ENCODE data around the gene CD70.
"Not testable (repeated sequence)": the region's sequence is repeated elsewhere in the genome, so short reads cannot be mapped to it uniquely, and the experiment has no call there.

Gene CD70

GRCh38 chr19:6568816-6569215 lies 22.1 kb downstream of the CD70 start:
- no peak overlapping the region for H3K4me3 ChIP-seq (ENCODE audit: low read depth, low read length)
- no peaks in the 10 kb centered on the region for H3K79me2 ChIP-seq (ENCODE audit: control insufficient read depth, insufficient read depth, low read length, unreplicated experiment)
- no peak overlapping the region for H2AFZ ChIP-seq (ENCODE audit: low read length, unreplicated experiment)
- H3K36me3 ChIP-seq (ENCODE audit: insufficient read depth, low read length), result no peaks in the 10 kb centered on the region
- H3K4me1 ChIP-seq (ENCODE audit: control insufficient read depth, insufficient read depth, low read length, unreplicated experiment), result no peaks in the 10 kb centered on the region
- peaks cover 40% of the 10 kb centered on the region; the same call in 1 of the 2 replicates for H3K27me3 ChIP-seq (ENCODE audit: insufficient read depth, low read length)
- H3K27ac ChIP-seq (ENCODE audit: low read depth, low read length), result no peak overlapping the region

- peaks cover 35% of the 10 kb centered on the region; the same call in 1 of the 2 replicates for H3K27me3 ChIP-seq (ENCODE audit: insufficient read depth, low read length)
- H3K79me2 ChIP-seq (ENCODE audit: control insufficient read depth, insufficient read depth, low read length, unreplicated experiment), result no peaks in the 10 kb centered on the region
- no peak overlapping the region for H3K4me3 ChIP-seq (ENCODE audit: low read depth, low read length)
- no peaks in the 10 kb centered on the region for H3K4me1 ChIP-seq (ENCODE audit: control insufficient read depth, insufficient read depth, low read length, unreplicated experiment)
- H2AFZ ChIP-seq (ENCODE audit: low read length, unreplicated experiment), result no peak overlapping the region
- H3K27ac ChIP-seq (ENCODE audit: low read depth, low read length), result no peak overlapping the region
- H3K36me3 ChIP-seq (ENCODE audit: insufficient read depth, low read length), result no peaks in the 10 kb centered on the region
Measured at GRCh38 chr19:6568010-6568526, 22.9 kb downstream of the CD70 start.

- H3K27me3 ChIP-seq (ENCODE audit: insufficient read depth, low read length), result peaks cover 26% of the 10 kb centered on the region; the same call in 1 of the 2 replicates
- not testable (repeated sequence) for H3K79me2 ChIP-seq (ENCODE audit: control insufficient read depth, insufficient read depth, low read length, unreplicated experiment); H3K27ac ChIP-seq (ENCODE audit: low read depth, low read length); H3K4me3 ChIP-seq (ENCODE audit: low read depth, low read length); H3K4me1 ChIP-seq (ENCODE audit: control insufficient read depth, insufficient read depth, low read length, unreplicated experiment); H2AFZ ChIP-seq (ENCODE audit: low read length, unreplicated experiment); H3K36me3 ChIP-seq (ENCODE audit: insufficient read depth, low read length)
Measured at GRCh38 chr19:6566727-6567126, 24.2 kb downstream of the CD70 start.

GRCh38 chr19:6564393-6564792 lies 26.6 kb downstream of the CD70 start:
- Histone ChIP-seq H3K4me1 (ENCODE audit: control insufficient read depth, insufficient read depth, low read length, unreplicated experiment) (no peaks in the 10 kb centered on the region), H3K4me3 (ENCODE audit: low read depth, low read length) (no peak overlapping the region), H2AFZ (ENCODE audit: low read length, unreplicated experiment) (no peak overlapping the region), H3K27me3 (ENCODE audit: insufficient read depth, low read length) (peaks cover 16% of the 10 kb centered on the region; the same call in 1 of the 2 replicates), H3K36me3 (ENCODE audit: insufficient read depth, low read length) (no peaks in the 10 kb centered on the region), H3K27ac (ENCODE audit: low read depth, low read length) (no peak overlapping the region), H3K79me2 (ENCODE audit: control insufficient read depth, insufficient read depth, low read length, unreplicated experiment) (no peaks in the 10 kb centered on the region)

- not testable (repeated sequence) for H3K27me3 ChIP-seq (ENCODE audit: insufficient read depth, low read length); H3K36me3 ChIP-seq (ENCODE audit: insufficient read depth, low read length); H3K4me3 ChIP-seq (ENCODE audit: low read depth, low read length); H3K27ac ChIP-seq (ENCODE audit: low read depth, low read length); H3K79me2 ChIP-seq (ENCODE audit: control insufficient read depth, insufficient read depth, low read length, unreplicated experiment); H3K4me1 ChIP-seq (ENCODE audit: control insufficient read depth, insufficient read depth, low read length, unreplicated experiment); H2AFZ ChIP-seq (ENCODE audit: low read length, unreplicated experiment)
Measured at GRCh38 chr19:6562437-6562836, 28.5 kb downstream of the CD70 start.

- H3K79me2 ChIP-seq (ENCODE audit: control insufficient read depth, insufficient read depth, low read length, unreplicated experiment), result no peaks in the 10 kb centered on the region
- no peak overlapping the region; the same call in 1 of the 2 replicates for H3K4me3 ChIP-seq (ENCODE audit: low read depth, low read length)
- H3K4me1 ChIP-seq (ENCODE audit: control insufficient read depth, insufficient read depth, low read length, unreplicated experiment), result peaks cover 4% of the 10 kb centered on the region
- no peak overlapping the region for H3K27ac ChIP-seq (ENCODE audit: low read depth, low read length)
- H2AFZ ChIP-seq (ENCODE audit: low read length, unreplicated experiment), result no peak overlapping the region
- no peaks in the 10 kb centered on the region for H3K27me3 ChIP-seq (ENCODE audit: insufficient read depth, low read length)
- no peaks in the 10 kb centered on the region for H3K36me3 ChIP-seq (ENCODE audit: insufficient read depth, low read length)
Measured at GRCh38 chr19:6556480-6557195, 34.3 kb downstream of the CD70 start.

GRCh38 chr19:6556043-6556449 lies 34.9 kb downstream of the CD70 start:
- peaks cover 4% of the 10 kb centered on the region for H3K4me1 ChIP-seq (ENCODE audit: control insufficient read depth, insufficient read depth, low read length, unreplicated experiment)
- no peaks in the 10 kb centered on the region for H3K79me2 ChIP-seq (ENCODE audit: control insufficient read depth, insufficient read depth, low read length, unreplicated experiment)
- H3K27me3 ChIP-seq (ENCODE audit: insufficient read depth, low read length), result no peaks in the 10 kb centered on the region
- no peak overlapping the region; the same call in 1 of the 2 replicates for H3K4me3 ChIP-seq (ENCODE audit: low read depth, low read length)
- H3K27ac ChIP-seq (ENCODE audit: low read depth, low read length), result no peak overlapping the region
- no peaks in the 10 kb centered on the region for H3K36me3 ChIP-seq (ENCODE audit: insufficient read depth, low read length)
- H2AFZ ChIP-seq (ENCODE audit: low read length, unreplicated experiment), result no peak overlapping the region

- Histone ChIP-seq H3K27me3 (ENCODE audit: insufficient read depth, low read length) (no peaks in the 10 kb centered on the region), H3K79me2 (ENCODE audit: control insufficient read depth, insufficient read depth, low read length, unreplicated experiment) (no peaks in the 10 kb centered on the region), H3K36me3 (ENCODE audit: insufficient read depth, low read length) (no peaks in the 10 kb centered on the region), H3K4me1 (ENCODE audit: control insufficient read depth, insufficient read depth, low read length, unreplicated experiment) (peaks cover 4% of the 10 kb centered on the region), H2AFZ (ENCODE audit: low read length, unreplicated experiment) (no peak overlapping the region), H3K4me3 (ENCODE audit: low read depth, low read length) (no peak overlapping the region), H3K27ac (ENCODE audit: low read depth, low read length) (no peak overlapping the region)
Measured at GRCh38 chr19:6551607-6552450, 39.1 kb downstream of the CD70 start.

- H2AFZ ChIP-seq (ENCODE audit: low read length, unreplicated experiment), result no peak overlapping the region
- no peaks in the 10 kb centered on the region for H3K79me2 ChIP-seq (ENCODE audit: control insufficient read depth, insufficient read depth, low read length, unreplicated experiment)
- H3K4me1 ChIP-seq (ENCODE audit: control insufficient read depth, insufficient read depth, low read length, unreplicated experiment), result peaks cover under 1% of the 10 kb centered on the region
- no peak overlapping the region for H3K27ac ChIP-seq (ENCODE audit: low read depth, low read length)
- H3K4me3 ChIP-seq (ENCODE audit: low read depth, low read length), result no peak overlapping the region
- no peaks in the 10 kb centered on the region for H3K27me3 ChIP-seq (ENCODE audit: insufficient read depth, low read length)
- H3K36me3 ChIP-seq (ENCODE audit: insufficient read depth, low read length), result no peaks in the 10 kb centered on the region
Measured at GRCh38 chr19:6551091-6551490, 39.9 kb downstream of the CD70 start.

GRCh38 chr19:6550679-6551078 lies 40.3 kb downstream of the CD70 start:
- not testable (repeated sequence) for H3K36me3 ChIP-seq (ENCODE audit: insufficient read depth, low read length); H3K4me1 ChIP-seq (ENCODE audit: control insufficient read depth, insufficient read depth, low read length, unreplicated experiment); H2AFZ ChIP-seq (ENCODE audit: low read length, unreplicated experiment); H3K27ac ChIP-seq (ENCODE audit: low read depth, low read length); H3K79me2 ChIP-seq (ENCODE audit: control insufficient read depth, insufficient read depth, low read length, unreplicated experiment); H3K27me3 ChIP-seq (ENCODE audit: insufficient read depth, low read length); H3K4me3 ChIP-seq (ENCODE audit: low read depth, low read length)

Data from ACC112 (cell line).